Cerebellar nuclear complex (tissue), 1 donor: Measurements from ENCODE around the gene CPNE9.

Source experiments
- DNase-seq, 2 experiments: peaks; one replicate each; lab custom pipeline; 2025; lab: John Stamatoyannopoulos, UW

The CPNE9 gene

DNA sequence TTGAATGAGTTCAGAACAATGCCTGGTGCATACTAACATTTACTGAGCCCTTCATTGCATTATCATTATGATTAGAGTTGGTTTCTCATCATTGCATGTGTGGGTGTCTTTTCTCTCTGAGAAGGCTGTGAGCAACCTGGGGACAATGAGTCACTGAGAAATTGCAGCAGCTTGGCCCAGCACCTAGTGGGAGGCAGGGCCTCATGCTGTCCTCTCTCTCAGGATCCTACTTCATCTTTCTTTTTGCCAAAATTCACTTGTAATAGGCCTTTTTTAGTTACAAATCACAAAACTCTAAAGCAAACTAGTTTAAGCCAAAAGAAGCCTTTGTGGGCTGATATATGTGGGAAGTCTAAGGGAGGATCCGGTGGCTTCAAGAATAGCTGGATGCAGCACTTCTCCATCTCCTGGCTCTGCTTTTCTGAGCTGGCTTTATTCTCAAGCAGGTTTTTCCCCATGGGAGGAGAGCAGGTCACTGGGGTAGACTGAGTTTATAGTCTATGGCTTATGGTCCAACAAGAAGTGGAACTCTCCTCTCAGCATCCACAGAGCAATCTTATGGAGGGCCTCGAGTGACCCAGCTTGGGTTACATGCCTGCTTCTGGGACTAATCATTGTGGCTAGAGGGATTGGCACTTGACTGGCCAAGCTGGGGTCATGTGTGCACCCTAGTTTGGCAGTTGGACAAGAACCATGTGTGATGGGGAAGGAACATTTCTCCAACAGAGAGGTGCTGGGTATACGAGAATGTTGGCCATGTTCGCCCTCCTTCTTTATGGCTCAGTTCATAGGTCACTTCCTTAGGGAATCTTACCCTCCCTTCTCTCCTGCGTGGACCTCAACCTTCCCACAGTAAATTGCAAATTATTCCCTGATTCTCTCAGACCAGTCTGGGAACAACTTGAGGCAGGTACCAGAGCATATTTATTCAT, 74.8 kb downstream of the CPNE9 start:
- DNase-seq: no peak

DNA sequence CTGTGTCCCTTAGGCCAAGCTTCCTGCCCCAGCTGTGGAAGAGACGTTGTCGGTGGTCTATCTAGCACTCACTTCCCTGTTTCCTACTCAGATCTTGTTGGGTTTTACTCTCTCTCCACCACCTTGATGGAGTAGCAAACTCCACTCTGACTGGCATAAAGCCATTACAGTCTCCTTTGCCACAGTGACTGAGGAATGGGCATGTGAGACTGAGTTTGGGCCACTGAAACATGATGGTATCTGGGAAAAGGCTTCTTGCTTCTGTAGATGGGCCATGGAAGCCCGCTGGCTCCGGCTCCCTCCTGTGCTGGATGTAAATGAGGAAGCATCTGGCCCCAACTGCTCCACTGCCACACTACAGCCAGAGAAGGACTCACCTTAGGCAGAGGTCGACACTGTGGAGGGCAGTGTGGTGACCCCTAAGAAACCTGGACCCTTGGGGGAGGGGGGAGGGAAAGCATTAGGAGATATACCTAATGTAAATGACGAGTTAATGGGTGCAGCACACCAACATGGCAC, 75.5 kb downstream of the CPNE9 start:
- no peak for DNase-seq
